Nephron (organoid): ENCODE results near the gene CASTOR1.

Experiments
- H3K27ac Mint-ChIP-seq, 3 experiments: 2 replicates each; pipeline ENCODE4 v1.8.0; 2020; ENCODE audit warnings: mixed read lengths in 3 of 3, mild to moderate bottlenecking in 2 of 3, moderate library complexity in 1 of 3
- H3K27me3 Mint-ChIP-seq: 2 replicates; pipeline ENCODE4 v1.8.0; 2021; ENCODE audit warnings: low read depth, mild to moderate bottlenecking, moderate library complexity, mixed read lengths
- H3K36me3 Mint-ChIP-seq: 2 replicates; pipeline ENCODE4 v1.8.0; 2020; ENCODE audit warnings: low read depth, mixed read lengths
- H3K4me1 Mint-ChIP-seq: 2 replicates; pipeline ENCODE4 v1.8.0; 2020; ENCODE audit warnings: mixed read lengths
- H3K4me3 Mint-ChIP-seq, 3 experiments: 2 replicates each; pipeline ENCODE4 v1.8.0; 2020; ENCODE audit warnings: mild to moderate bottlenecking in 3 of 3, mixed read lengths in 3 of 3, moderate library complexity in 2 of 3
- H3K9me3 Mint-ChIP-seq: 2 replicates; pipeline ENCODE4 v1.8.0; 2020; ENCODE audit warnings: mixed read lengths
- CTCF ChIP-seq, 3 experiments: fragments of 200-600 bp; sonication (generic); IDR thresholded peaks; one replicate each; pipeline ENCODE4 v1.5.0; 2021; ENCODE audit warnings: antibody characterized with exemption in 3 of 3; ENCODE audit not compliant: unreplicated experiment in 3 of 3

The CASTOR1 gene

GRCh38 chr22:30295576-30295975, 6.3 kb upstream of the CASTOR1 start:
- Mint-ChIP-seq H3K4me1 (peaks cover 2% of the 10 kb centered on the region), H3K27me3 (no peaks in the 10 kb centered on the region), H3K27ac (no peak overlapping the region), H3K4me3 (no peak overlapping the region), H3K9me3 (no peaks in the 10 kb centered on the region), H3K36me3 (peaks cover 10% of the 10 kb centered on the region)
- no peak for TF ChIP-seq CTCF (IDR thresholded peaks at IDR 0.05; ENCODE audit: unreplicated experiment in 3 of 3)

- no peaks in the 10 kb centered on the region for H3K9me3 Mint-ChIP-seq
- no peaks in the 10 kb centered on the region for H3K27me3 Mint-ChIP-seq
- H3K4me3 Mint-ChIP-seq, result no peak overlapping the region
- peaks cover 10% of the 10 kb centered on the region for H3K36me3 Mint-ChIP-seq
- no peak overlapping the region for H3K27ac Mint-ChIP-seq
- H3K4me1 Mint-ChIP-seq, result peaks cover 5% of the 10 kb centered on the region
- no peak for TF ChIP-seq CTCF (IDR thresholded peaks at IDR 0.05; ENCODE audit: unreplicated experiment in 3 of 3)
Observed at GRCh38 chr22:30294830-30295229, 5.5 kb upstream of the CASTOR1 start.

- Mint-ChIP-seq H3K4me1 (peaks cover 5% of the 10 kb centered on the region), H3K27ac (no peak overlapping the region), H3K9me3 (no peaks in the 10 kb centered on the region), H3K27me3 (no peaks in the 10 kb centered on the region), H3K36me3 (peaks cover 10% of the 10 kb centered on the region), H3K4me3 (no peak overlapping the region)
- no peak for TF ChIP-seq CTCF (IDR thresholded peaks at IDR 0.05; ENCODE audit: unreplicated experiment in 3 of 3)
Observed at GRCh38 chr22:30294066-30294465, 4.8 kb upstream of the CASTOR1 start.

GRCh38 chr22:30293026-30293425, 3.7 kb upstream of the CASTOR1 start:
- Mint-ChIP-seq H3K27me3 (no peaks in the 10 kb centered on the region), H3K27ac (no peak overlapping the region)

GRCh38 chr22:30292069-30292970, 3.0 kb upstream of the CASTOR1 start:
- TF ChIP-seq CTCF (IDR thresholded peaks at IDR 0.05; ENCODE audit: unreplicated experiment in 3 of 3), result no peak

More at GRCh38 chr22:30293026-30293425, 3.7 kb upstream of the CASTOR1 start:
- peaks cover 9% of the 10 kb centered on the region for H3K4me1 Mint-ChIP-seq
- H3K36me3 Mint-ChIP-seq, result peaks cover 10% of the 10 kb centered on the region
- H3K4me3 Mint-ChIP-seq, result no peak overlapping the region
- no peaks in the 10 kb centered on the region for H3K9me3 Mint-ChIP-seq
- TF ChIP-seq CTCF (IDR thresholded peaks at IDR 0.05; ENCODE audit: unreplicated experiment in 3 of 3), result no peak

More at GRCh38 chr22:30292069-30292970, 3.0 kb upstream of the CASTOR1 start:
- no peak overlapping the region for H3K4me3 Mint-ChIP-seq
- peaks cover 13% of the 10 kb centered on the region for H3K4me1 Mint-ChIP-seq
- H3K27ac Mint-ChIP-seq, result no peak overlapping the region
- H3K27me3 Mint-ChIP-seq, result no peaks in the 10 kb centered on the region
- H3K36me3 Mint-ChIP-seq, result peaks cover 8% of the 10 kb centered on the region
- H3K9me3 Mint-ChIP-seq, result no peaks in the 10 kb centered on the region
